Skeletal muscle tissue (tissue), 4 donors: ENCODE measurements around the gene NOL12. TPM values are rescaled to one million over a fixed set of nuclear protein-coding genes. Genes with fewer than 3 reads are reported as not detected.

Source experiments
- H3K27ac ChIP-seq: one replicate; pipeline ENCODE4 v1.7.0; 2013; ENCODE audit warnings: mild to moderate bottlenecking, low read depth, low read length, inconsistent platforms
- H3K27me3 ChIP-seq, 3 donors: one replicate each; pipeline ENCODE4 v1.7.0; 2013; ENCODE audit warnings: low read length in 3 of 3; ENCODE audit not compliant: control insufficient read depth in 3 of 3, insufficient read depth in 3 of 3
- H3K36me3 ChIP-seq, 3 donors: one replicate each; pipeline ENCODE4 v1.7.0; 2013; ENCODE audit warnings: low read length in 3 of 3; ENCODE audit not compliant: control insufficient read depth in 3 of 3, insufficient read depth in 3 of 3
- H3K4me1 ChIP-seq, 3 donors: one replicate each; pipeline ENCODE4 v1.7.0; 2013; ENCODE audit warnings: low read length in 3 of 3, mild to moderate bottlenecking in 3 of 3; ENCODE audit not compliant: control insufficient read depth in 3 of 3, insufficient read depth in 3 of 3
- H3K4me3 ChIP-seq, 3 donors: one replicate each; pipeline ENCODE4 v1.7.0; 2013; ENCODE audit warnings: low read length in 3 of 3
- H3K9ac ChIP-seq, 3 donors: one replicate each; pipeline ENCODE4 v1.7.0; 2013; ENCODE audit warnings: low read length in 3 of 3, mild to moderate bottlenecking in 3 of 3, moderate library complexity in 2 of 3, low read depth in 1 of 3
- H3K9me3 ChIP-seq, 3 donors: one replicate each; pipeline ENCODE4 v1.7.0; 2013; ENCODE audit warnings: low read length in 3 of 3; ENCODE audit not compliant: control insufficient read depth in 3 of 3
- total RNA-seq: library from RNA; depleted of rRNA; stranded (reverse); fragments of >200 nt; gene quantifications from one replicate; pipeline ENCODE4 v1.2.3, GENCODE V29; 2014
- donor health status: Osteomylitis.

The NOL12 gene
- total RNA-seq: 7.8 TPM

GRCh38 chr22:37686002-37686982 lies at the start of gene NOL12:
Gene NOL12, plus strand, starts transcription at chr22:37686343. Its CDS starts 50 bp downstream, at chr22:37686393.
- H3K4me3 ChIP-seq: peak within 1 kb of the TSS; percentile 82 to 97 (median 96)
- H3K27me3 ChIP-seq: no peaks in the 10 kb centered on the region
- peaks cover 21 to 25% (median 22%) of the 10 kb centered on the region in 3 donors for H3K36me3 ChIP-seq
- peaks cover 15 to 23% (median 19%) of the 10 kb centered on the region in 3 donors for H3K4me1 ChIP-seq
- no peaks in the 10 kb centered on the region for H3K9me3 ChIP-seq
- peak within 1 kb of the TSS; percentile 86 to 95 (median 94) for H3K9ac ChIP-seq
- H3K27ac ChIP-seq: peak within 1 kb of the TSS; percentile 84

GRCh38 chr22:37636949-37637273 lies 49.2 kb upstream of the NOL12 start:
- H3K4me3 ChIP-seq: no peak overlapping the region
- H3K4me1 ChIP-seq: peaks cover 19 to 53% (median 48%) of the 10 kb centered on the region in 3 donors
- peaks cover 0 to 2% (median 0%) of the 10 kb centered on the region in 3 donors for H3K36me3 ChIP-seq
- peaks cover 3 to 30% (median 15%) of the 10 kb centered on the region in 3 donors for H3K27me3 ChIP-seq
- no peak overlapping the region for H3K9ac ChIP-seq
- no peak overlapping the region for H3K27ac ChIP-seq
- H3K9me3 ChIP-seq: no peaks in the 10 kb centered on the region

- H3K4me3 ChIP-seq: peak overlapping the region in 2 of 3 donors; percentile 20 to 35
These were observed 47.6 kb upstream of the NOL12 start for GRCh38 chr22:37638391-37639069.

GRCh38 chr22:37639070-37639760 lies 46.9 kb upstream of the NOL12 start, which contains the start of gene SH3BP1:
Gene SH3BP1, plus strand, starts transcription at chr22:37639669. Its CDS starts 119 bp downstream, at chr22:37639788.
- peaks cover 8 to 43% (median 38%) of the 10 kb centered on the region in 3 donors for H3K4me1 ChIP-seq
- H3K27ac ChIP-seq: no peak within 1 kb of the TSS
- H3K9me3 ChIP-seq: no peaks in the 10 kb centered on the region
- H3K9ac ChIP-seq: peak within 1 kb of the TSS in 1 of 3 donors; percentile 45
- H3K4me3 ChIP-seq: peak within 1 kb of the TSS; percentile 35 to 56 (median 43)
- no peaks in the 10 kb centered on the region for H3K36me3 ChIP-seq
- peaks cover 3 to 32% (median 15%) of the 10 kb centered on the region in 3 donors for H3K27me3 ChIP-seq

More at GRCh38 chr22:37638391-37639069, 47.6 kb upstream of the NOL12 start:
- Histone ChIP-seq H3K36me3 (no peaks in the 10 kb centered on the region), H3K4me1 (peaks cover 15 to 47% (median 42%) of the 10 kb centered on the region in 3 donors), H3K27me3 (peaks cover 3 to 32% (median 15%) of the 10 kb centered on the region in 3 donors), H3K9me3 (no peaks in the 10 kb centered on the region), H3K9ac (peak overlapping the region in 1 of 3 donors; percentile 45), H3K27ac (no peak overlapping the region)

- H3K27me3 ChIP-seq: peaks cover 3 to 32% (median 15%) of the 10 kb centered on the region in 3 donors
- H3K27ac ChIP-seq: no peak overlapping the region
- peak overlapping the region in 1 of 3 donors; percentile 40 for H3K9ac ChIP-seq
- no peaks in the 10 kb centered on the region for H3K9me3 ChIP-seq
- H3K36me3 ChIP-seq: no peaks in the 10 kb centered on the region
- H3K4me1 ChIP-seq: peaks cover under 1 to 36% (median 30%) of the 10 kb centered on the region in 3 donors
- peak overlapping the region; percentile 35 to 56 (median 43) for H3K4me3 ChIP-seq
These were observed 46.2 kb upstream of the NOL12 start for GRCh38 chr22:37639771-37640590.

GRCh38 chr22:37640591-37641560 lies 45.3 kb upstream of the NOL12 start:
- no peaks in the 10 kb centered on the region for H3K9me3 ChIP-seq
- no peak overlapping the region for H3K9ac ChIP-seq
- H3K4me3 ChIP-seq: peak overlapping the region in 1 of 3 donors; percentile 22
- peaks cover 0 to 31% (median 25%) of the 10 kb centered on the region in 3 donors for H3K4me1 ChIP-seq
- H3K27me3 ChIP-seq: peaks cover 3 to 32% (median 15%) of the 10 kb centered on the region in 3 donors
- no peaks in the 10 kb centered on the region for H3K36me3 ChIP-seq
- H3K27ac ChIP-seq: no peak overlapping the region

GRCh38 chr22:37641561-37641949 lies 44.6 kb upstream of the NOL12 start:
- H3K9me3 ChIP-seq: no peaks in the 10 kb centered on the region
- H3K27ac ChIP-seq: no peak overlapping the region
- no peak overlapping the region for H3K9ac ChIP-seq
- no peaks in the 10 kb centered on the region for H3K36me3 ChIP-seq
- H3K27me3 ChIP-seq: peaks cover 3 to 32% (median 15%) of the 10 kb centered on the region in 3 donors
- H3K4me3 ChIP-seq: no peak overlapping the region
- peaks cover 0 to 25% (median 24%) of the 10 kb centered on the region in 3 donors for H3K4me1 ChIP-seq

- H3K9me3 ChIP-seq: no peaks in the 10 kb centered on the region
- H3K27ac ChIP-seq: no peak overlapping the region
- H3K36me3 ChIP-seq: no peaks in the 10 kb centered on the region
- peaks cover 3 to 24% (median 11%) of the 10 kb centered on the region in 3 donors for H3K27me3 ChIP-seq
- H3K4me1 ChIP-seq: peaks cover 0 to 20% (median 17%) of the 10 kb centered on the region in 3 donors
- H3K4me3 ChIP-seq: no peak overlapping the region
- peak overlapping the region in 2 of 3 donors; percentile 33 to 45 for H3K9ac ChIP-seq
These were observed 42.8 kb upstream of the NOL12 start for GRCh38 chr22:37643225-37643847.
